CD4-positive, alpha-beta T cell treated with Interleukin-10 for 1 hour (primary cell): ENCODE results near the gene EXOC4.

ENCODE experiments used
- DNase-seq: peaks from one replicate; pipeline ENCODE4 v3.0.0-alpha.2; 2020

EXOC4 gene

DNA sequence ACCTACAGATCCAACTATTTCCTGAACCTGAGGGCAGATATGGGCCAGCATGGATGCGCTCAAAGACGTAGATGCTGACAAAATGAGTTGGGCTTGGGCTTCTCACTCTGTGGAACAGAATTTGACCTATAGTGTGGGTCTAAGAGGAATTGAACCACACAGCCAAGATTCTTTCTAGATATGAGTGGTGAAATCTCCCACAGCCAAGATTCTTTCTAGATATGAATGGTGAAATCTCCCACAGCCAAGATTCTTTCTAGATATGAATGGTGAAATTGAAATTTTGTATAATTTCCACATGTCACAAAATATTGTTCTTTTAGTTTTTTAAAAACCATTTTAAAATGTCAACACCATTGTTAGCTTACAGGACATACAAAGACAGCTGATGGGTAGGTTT lies 658.8 kb downstream of the EXOC4 start:
- DNase-seq, result no peak

- no peak for DNase-seq
Observed at GRCh38 chr7:133912916-133913697, 660.2 kb downstream of the EXOC4 start.

GRCh38 chr7:133916621-133917020 lies 663.7 kb downstream of the EXOC4 start:
- no peak for DNase-seq

DNA sequence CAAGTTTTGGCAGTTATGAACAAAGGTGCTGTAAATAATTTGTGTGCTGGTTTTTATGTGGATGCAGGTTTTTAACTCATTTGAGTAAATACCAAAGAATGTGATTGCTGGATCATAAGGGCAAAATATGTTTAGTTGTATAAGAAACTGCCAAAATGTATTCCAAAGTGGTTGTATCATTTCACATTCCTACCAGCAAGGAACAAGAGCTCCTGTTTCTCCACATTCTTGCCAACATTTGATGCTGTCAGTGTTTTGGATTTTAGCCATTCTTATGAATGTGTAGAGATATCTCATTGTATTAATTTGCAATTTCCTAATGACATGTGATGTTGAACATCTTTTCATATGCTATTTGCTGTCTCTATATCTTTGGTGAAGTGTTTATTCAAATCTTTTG lies 666.9 kb downstream of the EXOC4 start:
- no peak for DNase-seq

GRCh38 chr7:133921635-133922182 lies 668.8 kb downstream of the EXOC4 start:
- no peak for DNase-seq

- DNase-seq, result no peak
Observed at GRCh38 chr7:133923974-133924373, 671.1 kb downstream of the EXOC4 start.

- no peak for DNase-seq
Observed at GRCh38 chr7:133931053-133931452, 678.2 kb downstream of the EXOC4 start.

- no peak for DNase-seq
Observed at GRCh38 chr7:133932591-133932990, 679.7 kb downstream of the EXOC4 start.

DNA sequence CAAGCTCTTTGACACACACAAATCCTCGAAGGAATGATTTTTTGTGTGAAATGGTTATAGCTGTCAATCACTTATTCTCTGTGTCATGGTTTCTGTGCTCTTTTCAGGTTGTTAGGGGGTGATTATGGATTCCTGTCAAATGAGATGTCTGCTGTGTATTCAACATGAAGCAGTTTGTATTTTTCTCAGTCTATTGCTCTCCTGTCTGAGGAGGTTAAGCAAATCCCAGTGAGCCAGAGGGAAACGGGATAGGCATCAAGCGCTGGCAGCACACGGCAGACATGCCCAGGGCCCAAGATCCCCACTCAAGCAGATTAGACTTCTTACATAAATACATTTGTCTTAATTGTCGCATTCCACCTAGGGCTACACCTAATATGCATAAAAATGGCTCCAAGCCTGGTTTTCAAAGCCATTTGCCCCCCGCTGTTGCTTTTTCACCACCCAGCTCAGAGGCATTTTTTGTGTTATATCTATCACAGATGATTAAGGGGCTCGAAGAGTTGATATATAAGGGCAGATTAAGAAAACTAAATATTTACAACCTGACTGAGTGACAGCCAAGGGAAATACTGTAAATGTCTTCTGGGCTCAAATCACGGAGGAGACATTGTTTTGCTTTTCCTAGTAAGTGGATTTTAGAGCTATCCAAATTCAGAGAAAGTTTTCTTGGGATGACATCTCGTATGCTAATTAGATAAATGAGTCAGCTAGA lies 681.5 kb downstream of the EXOC4 start:
- DNase-seq, result no peak

GRCh38 chr7:133934977-133935330 lies 682.1 kb downstream of the EXOC4 start:
- DNase-seq, result no peak

- no peak for DNase-seq
Observed at GRCh38 chr7:133936074-133936473, 683.2 kb downstream of the EXOC4 start.

- no peak for DNase-seq
Observed at GRCh38 chr7:133937786-133938185, 684.9 kb downstream of the EXOC4 start.

DNA sequence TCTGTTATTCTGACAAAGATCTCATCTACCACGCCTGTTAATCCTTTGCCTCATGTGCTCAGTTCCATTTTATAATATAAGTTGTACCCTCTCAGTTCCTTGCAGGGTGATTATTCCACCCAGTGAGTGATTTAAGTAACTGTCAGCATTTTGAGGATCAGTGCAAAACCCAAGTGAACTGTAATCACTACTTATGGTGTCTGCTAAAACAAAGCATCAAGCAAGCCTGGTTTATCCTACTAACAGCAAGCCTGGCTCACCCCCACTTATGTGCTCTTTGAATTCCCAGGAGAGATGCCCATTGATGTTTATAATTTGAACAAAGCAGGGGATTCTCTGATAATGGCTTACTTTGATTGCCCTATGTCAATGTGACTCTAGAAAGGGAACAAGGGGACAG lies 687.5 kb downstream of the EXOC4 start:
- no peak for DNase-seq

- DNase-seq, result no peak
Observed at GRCh38 chr7:133941496-133941895, 688.6 kb downstream of the EXOC4 start.

GRCh38 chr7:133945497-133945896 lies 692.6 kb downstream of the EXOC4 start:
- no peak for DNase-seq

GRCh38 chr7:133947458-133948254 lies 694.8 kb downstream of the EXOC4 start:
- no peak for DNase-seq

DNA sequence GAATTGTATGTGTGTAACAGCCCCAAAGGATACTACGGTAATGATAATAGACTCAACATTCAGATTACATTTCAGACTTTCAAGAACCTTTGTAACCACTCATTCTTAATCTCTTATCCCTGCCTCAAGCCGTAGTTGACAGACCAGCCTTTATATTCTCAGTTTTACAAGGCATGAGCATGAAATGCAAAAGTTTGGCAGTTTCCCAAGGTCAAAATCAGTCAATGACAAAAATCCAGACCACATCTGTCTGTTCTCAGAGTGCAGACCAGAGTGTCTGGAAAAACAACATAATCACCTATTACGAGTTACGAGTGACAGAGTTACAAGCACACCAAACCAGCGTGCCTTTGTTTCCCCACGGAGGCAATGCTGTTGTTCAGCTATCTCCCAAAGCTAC lies 695.7 kb downstream of the EXOC4 start:
- no peak for DNase-seq

- DNase-seq, result no peak
Observed at GRCh38 chr7:133950855-133951254, 698.0 kb downstream of the EXOC4 start.

DNA sequence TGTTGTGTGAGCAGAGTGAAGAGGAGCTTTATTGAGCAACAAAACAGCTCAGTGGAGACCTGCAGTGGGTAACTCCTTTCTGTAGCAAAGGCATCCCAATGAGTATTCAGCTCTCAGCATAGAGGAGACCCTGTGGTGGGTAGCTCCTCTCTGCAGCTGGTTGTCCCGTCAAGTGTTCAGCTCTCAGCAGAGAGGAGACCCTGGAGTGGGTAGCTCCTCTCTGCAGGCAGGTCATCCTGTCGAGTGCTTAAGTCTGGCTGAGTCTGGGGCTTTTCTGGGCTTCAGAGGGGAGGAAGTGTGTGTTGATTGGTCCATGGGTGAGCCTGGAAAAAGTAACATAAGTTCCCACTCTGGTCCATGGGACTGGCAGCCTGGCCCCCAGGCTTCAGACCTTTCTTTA lies 702.3 kb downstream of the EXOC4 start:
- no peak for DNase-seq

DNA sequence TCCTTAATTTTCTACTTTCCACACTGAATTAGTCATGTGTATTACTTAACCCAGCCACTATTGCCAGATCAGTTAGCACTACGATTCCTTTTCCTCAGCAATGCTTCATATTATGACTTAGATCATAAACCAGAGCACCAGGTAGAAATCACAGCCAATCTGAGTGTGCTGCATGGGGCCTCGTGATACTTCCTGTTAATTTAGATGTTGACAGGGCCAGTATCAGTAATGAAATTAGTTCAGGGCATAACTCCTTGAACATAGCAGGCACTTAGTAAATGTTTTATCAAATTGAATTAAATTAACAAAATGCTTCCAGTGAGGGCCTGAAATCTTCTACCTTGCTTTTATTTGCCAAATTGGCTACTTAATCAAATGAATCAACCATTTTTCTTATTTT lies 705.0 kb downstream of the EXOC4 start:
- DNase-seq, result no peak

GRCh38 chr7:133958822-133959221 lies 705.9 kb downstream of the EXOC4 start:
- no peak for DNase-seq

DNA sequence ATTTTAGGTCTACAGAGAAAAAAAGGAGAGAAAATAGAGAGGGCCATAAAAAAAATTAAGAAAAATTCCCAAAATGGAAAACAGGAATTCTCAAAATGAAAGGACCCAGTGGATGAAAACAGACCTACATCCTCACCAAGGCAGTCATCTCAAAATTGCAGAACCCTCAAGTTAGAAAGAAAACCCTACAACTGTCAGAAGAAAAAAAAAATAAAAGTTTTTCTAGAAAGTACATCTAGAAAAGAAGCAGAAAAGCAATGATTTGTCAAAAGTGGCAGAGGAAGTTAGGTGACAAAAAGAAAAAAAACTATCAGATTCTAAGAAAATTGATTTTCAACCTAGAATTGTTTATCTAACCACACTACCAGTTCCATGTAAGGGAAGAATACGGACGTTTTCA lies 706.6 kb downstream of the EXOC4 start:
- no peak for DNase-seq

GRCh38 chr7:133961724-133962123 lies 708.8 kb downstream of the EXOC4 start:
- no peak for DNase-seq

GRCh38 chr7:133962646-133963045 lies 709.8 kb downstream of the EXOC4 start:
- DNase-seq, result no peak
